Hepatocyte (in vitro differentiated cells): ENCODE measurements around the gene SPON2. TPM values are rescaled to one million over a fixed set of nuclear protein-coding genes. Genes with fewer than 3 reads are reported as not detected.

Experiments
- DNase-seq: peaks from one replicate; pipeline ENCODE4 v3.0.0-alpha.2; 2016; ENCODE audit warnings: low spot score
- H2AFZ ChIP-seq: fragments of 200-600 bp; sonication (generic); 2 replicates; pipeline ENCODE4 v1.6.0; 2016; ENCODE audit warnings: antibody characterized with exemption, mild to moderate bottlenecking
- H3K27ac ChIP-seq: fragments of 200-600 bp; sonication (generic); 2 replicates; pipeline ENCODE4 v1.5.1; 2016; ENCODE audit warnings: mild to moderate bottlenecking
- H3K27me3 ChIP-seq: fragments of 200-600 bp; sonication (generic); 2 replicates; pipeline ENCODE4 v1.6.1; 2016
- H3K36me3 ChIP-seq: fragments of 200-600 bp; sonication (generic); replicated peaks from 2 replicates; pipeline ENCODE4 v1.5.1; 2016; ENCODE audit warnings: low read depth; ENCODE audit not compliant: insufficient read depth
- H3K4me1 ChIP-seq: fragments of 200-600 bp; sonication (generic); 2 replicates; pipeline ENCODE4 v1.5.1; 2016; ENCODE audit warnings: mild to moderate bottlenecking, moderate library complexity; ENCODE audit not compliant: insufficient read depth
- H3K4me2 ChIP-seq: fragments of 200-600 bp; sonication (generic); 2 replicates; pipeline ENCODE4 v1.6.0; 2016
- H3K4me3 ChIP-seq: fragments of 200-600 bp; sonication (generic); 2 replicates; pipeline ENCODE4 v1.5.1; 2016; ENCODE audit warnings: mild to moderate bottlenecking
- H3K79me2 ChIP-seq: fragments of 200-600 bp; sonication (generic); 2 replicates; pipeline ENCODE4 v1.6.0; 2017; ENCODE audit warnings: mild to moderate bottlenecking
- H3K9me2 ChIP-seq: fragments of 200-600 bp; sonication (generic); replicated peaks from 2 replicates; pipeline ENCODE4 v1.6.0; 2017; ENCODE audit warnings: mild to moderate bottlenecking; ENCODE audit not compliant: insufficient read depth
- H3K9me3 ChIP-seq: fragments of 200-600 bp; sonication (generic); 2 replicates; pipeline ENCODE4 v1.5.1; 2016; ENCODE audit warnings: low read depth, mild to moderate bottlenecking
- H4K20me1 ChIP-seq: fragments of 200-600 bp; sonication (generic); 2 replicates; pipeline ENCODE4 v1.6.0; 2016; ENCODE audit warnings: mild to moderate bottlenecking; ENCODE audit not compliant: insufficient read depth, poor library complexity, severe bottlenecking
- EZH2 ChIP-seq: fragments of 200-600 bp; sonication (generic); IDR thresholded peaks from 2 replicates; pipeline ENCODE4 v1.6.1; 2016; ENCODE audit warnings: antibody characterized with exemption, mild to moderate bottlenecking, borderline replicate concordance
- EZH2phosphoT487 ChIP-seq: fragments of 200-600 bp; sonication (generic); IDR thresholded peaks from one replicate; pipeline ENCODE4 v1.6.1; 2018; ENCODE audit warnings: antibody characterized with exemption, mild to moderate bottlenecking, low read depth, moderate library complexity; ENCODE audit not compliant: unreplicated experiment, severe bottlenecking
- WGBS: methylation state at CpG from one replicate; pipeline ENCODE4 v1.1.6; 2016; ENCODE audit warnings: low lambda C conversion rate; ENCODE audit errors: missing lambda C conversion rate; 5-methylcytosine and 5-hydroxymethylcytosine counted together
- polyA plus RNA-seq: library from polyadenylated mRNA; unstranded; fragments of >200 nt; fragmentation: Nextera tagmentation; extraction: Ambion mirVana; gene quantifications from 2 replicates; pipeline ENCODE4 v1.2.1, GENCODE V29; 2016
- total RNA-seq: library from RNA; depleted of rRNA; stranded (reverse); fragments of >200 nt; gene quantifications from 2 replicates; pipeline ENCODE4 v1.2.3, GENCODE V29; 2014
- TF ChIP-seq, protein P1 (sequence below): fragments of 200-600 bp; sonication (generic); IDR thresholded peaks from 2 replicates; pipeline ENCODE4 v1.5.1; 2016; ENCODE audit warnings: antibody characterized with exemption, mild to moderate bottlenecking; ENCODE audit not compliant: poor library complexity

Gene SPON2
- total and polyA plus RNA-seq, 2 experiments from 2014 or later: 403 to 1,210 TPM

DNA sequence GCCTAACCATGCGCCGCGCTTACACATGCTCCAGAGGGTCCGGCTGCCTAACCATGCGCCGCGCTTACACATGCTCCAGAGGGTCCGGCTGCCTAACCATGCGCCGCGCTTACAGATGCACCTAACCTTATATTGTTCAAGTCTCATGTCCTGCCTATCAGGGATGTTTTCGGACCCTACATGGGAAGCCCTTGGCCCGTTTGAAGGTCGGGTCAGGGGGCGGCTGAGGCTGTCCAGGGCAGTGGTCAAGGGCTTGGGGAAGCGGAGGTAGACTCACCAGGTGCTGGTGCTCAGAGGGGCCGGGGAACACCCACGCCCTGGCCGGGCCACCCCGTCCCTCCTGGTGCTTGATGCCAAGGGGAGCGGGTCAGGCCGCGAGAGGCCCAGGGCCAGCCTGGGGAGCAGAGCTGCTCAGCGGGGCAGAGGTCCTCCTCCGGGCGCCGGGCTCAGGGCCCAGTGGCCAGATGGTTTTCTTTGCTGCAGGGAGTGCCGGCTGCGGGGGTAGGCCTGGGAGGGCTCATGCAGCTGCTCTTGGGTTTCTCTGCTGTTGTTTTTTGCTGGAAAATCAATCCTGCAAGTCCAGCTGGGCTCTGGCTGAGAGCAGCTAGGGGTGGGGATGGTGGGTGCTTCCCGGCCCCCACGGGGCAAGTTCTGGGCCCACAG lies 35.4 kb upstream of the SPON2 start:
- H3K36me3 ChIP-seq: no peaks in the 10 kb centered on the region
- TF ChIP-seq EZH2phosphoT487 (no peak), EZH2 (no peak)
- TF ChIP-seq, protein P1, sequence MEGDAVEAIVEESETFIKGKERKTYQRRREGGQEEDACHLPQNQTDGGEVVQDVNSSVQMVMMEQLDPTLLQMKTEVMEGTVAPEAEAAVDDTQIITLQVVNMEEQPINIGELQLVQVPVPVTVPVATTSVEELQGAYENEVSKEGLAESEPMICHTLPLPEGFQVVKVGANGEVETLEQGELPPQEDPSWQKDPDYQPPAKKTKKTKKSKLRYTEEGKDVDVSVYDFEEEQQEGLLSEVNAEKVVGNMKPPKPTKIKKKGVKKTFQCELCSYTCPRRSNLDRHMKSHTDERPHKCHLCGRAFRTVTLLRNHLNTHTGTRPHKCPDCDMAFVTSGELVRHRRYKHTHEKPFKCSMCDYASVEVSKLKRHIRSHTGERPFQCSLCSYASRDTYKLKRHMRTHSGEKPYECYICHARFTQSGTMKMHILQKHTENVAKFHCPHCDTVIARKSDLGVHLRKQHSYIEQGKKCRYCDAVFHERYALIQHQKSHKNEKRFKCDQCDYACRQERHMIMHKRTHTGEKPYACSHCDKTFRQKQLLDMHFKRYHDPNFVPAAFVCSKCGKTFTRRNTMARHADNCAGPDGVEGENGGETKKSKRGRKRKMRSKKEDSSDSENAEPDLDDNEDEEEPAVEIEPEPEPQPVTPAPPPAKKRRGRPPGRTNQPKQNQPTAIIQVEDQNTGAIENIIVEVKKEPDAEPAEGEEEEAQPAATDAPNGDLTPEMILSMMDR: no peak
- no peaks in the 10 kb centered on the region for H3K9me3 ChIP-seq
- H3K9me2 ChIP-seq: no peaks in the 10 kb centered on the region
- peaks cover 53% of the 10 kb centered on the region for H3K4me1 ChIP-seq
- H3K79me2 ChIP-seq: no peaks in the 10 kb centered on the region
- peak overlapping the region; percentile 84 for H3K27ac ChIP-seq
- H3K4me2 ChIP-seq: no peak overlapping the region
- H2AFZ ChIP-seq: no peak overlapping the region
- H3K27me3 ChIP-seq: no peaks in the 10 kb centered on the region
- no peaks in the 10 kb centered on the region for H4K20me1 ChIP-seq
- WGBS: 89% methylated on average over 27 of the region's 31 CpGs
- no peak for DNase-seq
- no peak overlapping the region for H3K4me3 ChIP-seq

DNA sequence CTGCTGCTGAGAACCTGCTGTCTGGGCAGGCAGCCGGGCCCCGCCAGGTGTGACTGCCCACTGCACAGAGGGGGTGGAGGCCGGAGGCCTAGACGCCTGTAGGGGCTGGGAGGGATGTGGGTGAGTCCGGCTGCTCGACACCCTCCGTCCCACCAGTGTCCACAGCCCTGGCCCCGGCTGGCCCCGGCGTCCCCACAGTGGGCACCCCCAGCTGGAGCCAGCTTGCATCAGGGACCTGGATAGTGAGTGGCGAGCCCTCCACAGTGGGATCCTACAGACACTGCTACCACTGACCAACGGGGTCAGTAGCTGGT lies 34.7 kb upstream of the SPON2 start:
- 96% methylated on average over 5 of the region's 12 CpGs for WGBS
- Histone ChIP-seq H3K79me2 (no peaks in the 10 kb centered on the region), H4K20me1 (no peaks in the 10 kb centered on the region), H3K4me2 (no peak overlapping the region), H3K9me2 (no peaks in the 10 kb centered on the region), H3K27me3 (no peaks in the 10 kb centered on the region), H3K4me3 (no peak overlapping the region), H3K27ac (no peak overlapping the region), H3K36me3 (no peaks in the 10 kb centered on the region), H2AFZ (no peak overlapping the region), H3K9me3 (no peaks in the 10 kb centered on the region), H3K4me1 (peaks cover 60% of the 10 kb centered on the region)
- no peak for DNase-seq
- TF ChIP-seq, protein P1: no peak
- TF ChIP-seq EZH2phosphoT487: no peak
- no peak for TF ChIP-seq EZH2

DNA sequence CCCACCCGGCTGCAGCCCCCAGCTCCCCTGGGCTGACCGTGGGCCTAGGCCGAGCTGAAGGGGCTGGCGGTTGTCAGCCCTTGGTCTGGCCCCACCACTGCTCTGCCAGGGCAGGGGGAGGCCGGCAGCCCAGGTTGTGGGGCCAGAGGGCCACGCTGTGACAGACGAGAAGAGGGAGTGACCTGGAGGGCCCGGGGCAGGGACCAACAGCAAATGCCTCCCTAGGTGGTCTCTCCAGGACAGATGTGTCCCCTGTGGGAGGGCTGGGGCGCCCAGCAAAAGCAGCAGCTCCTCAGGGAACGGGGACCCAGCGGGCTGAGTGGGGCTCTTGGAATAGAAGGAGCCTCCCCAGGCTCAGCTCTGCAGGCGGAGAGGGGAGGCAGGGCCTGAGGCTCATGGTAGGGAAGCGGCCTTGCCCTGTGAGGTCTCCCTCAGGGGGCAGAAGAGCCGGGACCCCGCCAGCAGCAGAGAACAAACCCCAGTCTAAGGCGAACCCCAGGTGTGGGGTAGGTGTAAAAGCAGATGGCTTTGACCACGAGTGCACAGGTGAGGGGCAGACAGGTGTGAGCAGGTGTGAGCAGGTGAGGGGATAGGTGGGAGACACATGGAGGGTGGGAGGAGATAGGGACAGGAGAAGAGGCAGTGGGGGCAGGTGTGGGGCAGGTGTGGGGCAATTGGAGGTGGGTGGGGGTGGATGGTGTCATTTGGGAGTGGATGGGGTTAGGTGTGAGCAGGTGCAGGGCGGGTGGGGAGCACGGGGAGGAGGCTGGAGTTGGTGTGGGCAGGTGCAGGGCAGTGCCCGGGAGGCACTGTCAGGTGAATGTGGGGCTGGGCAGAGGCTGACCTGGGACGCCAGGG lies 34.1 kb upstream of the SPON2 start:
- Histone ChIP-seq H4K20me1 (no peaks in the 10 kb centered on the region), H3K4me2 (no peak overlapping the region), H3K4me1 (peaks cover 66% of the 10 kb centered on the region), H2AFZ (no peak overlapping the region), H3K27ac (no peak overlapping the region), H3K36me3 (no peaks in the 10 kb centered on the region), H3K27me3 (no peaks in the 10 kb centered on the region), H3K4me3 (no peak overlapping the region), H3K9me2 (no peaks in the 10 kb centered on the region), H3K79me2 (no peaks in the 10 kb centered on the region), H3K9me3 (no peaks in the 10 kb centered on the region)
- TF ChIP-seq EZH2 (no peak), EZH2phosphoT487 (no peak)
- TF ChIP-seq, protein P1: no peak
- DNase-seq: no peak
- 97% methylated on average over 18 of the region's 21 CpGs for WGBS
